Body of pancreas (tissue), 4 donors: Measurements from ENCODE around the gene CST9L. TPM values are rescaled to one million over a fixed set of nuclear protein-coding genes. Genes with fewer than 3 reads are reported as not detected.

ENCODE experiments used
- ATAC-seq: fragments of 150-250 bp; one replicate; pipeline ENCODE4 v1.9.1; 2016
- DNase-seq, 4 donors: peaks; one replicate each; pipeline ENCODE4 v3.0.0-alpha.2; 2019
- H3K27ac ChIP-seq, 4 donors: fragments of 200-600 bp; sonication (generic); 1 replicate in 3 of 4; 2 replicates in 1 of 4; pipeline versions ENCODE4 v1.5.1 to v1.6.1; 2016 to 2019; ENCODE audit warnings: mild to moderate bottlenecking in 1 of 4, mixed read lengths in 1 of 4, moderate library complexity in 1 of 4
- H3K27me3 ChIP-seq, 2 donors: fragments of 200-600 bp; sonication (generic); one replicate each; pipeline ENCODE4 v1.6.0; 2016; ENCODE audit warnings: mild to moderate bottlenecking in 1 of 2
- H3K36me3 ChIP-seq, 2 donors: fragments of 200-600 bp; sonication (generic); replicated peaks in 1 of 2; 2 replicates each; pipeline ENCODE4 v1.5.1; 2016; ENCODE audit warnings: low read depth in 2 of 2; ENCODE audit not compliant: insufficient read depth in 1 of 2
- H3K4me1 ChIP-seq: fragments of 200-600 bp; sonication (generic); one replicate; pipeline ENCODE4 v1.6.0; 2016
- H3K4me3 ChIP-seq, 2 donors: fragments of 200-600 bp; sonication (generic); 1 replicate in 1 of 2; 2 replicates in 1 of 2; pipeline ENCODE4 v1.5.1; 2016 to 2019
- H3K9me3 ChIP-seq, 3 donors: fragments of 200-600 bp; sonication (generic); 1 replicate in 2 of 3; 2 replicates in 1 of 3; pipeline ENCODE4 v1.5.1; 2016
- CTCF ChIP-seq, 7 experiments: fragments of 450-650 bp in 4 of 7; fragments of 200-600 bp in 3 of 7; sonication (generic) in 3 of 7; IDR thresholded peaks; one replicate each; pipeline ENCODE4 v1.5.1; 2016 to 2019; ENCODE audit warnings: antibody characterized with exemption in 7 of 7
- POLR2A ChIP-seq, 3 donors: fragments of 450-650 bp; IDR thresholded peaks; one replicate each; pipeline ENCODE4 v1.6.1; 2016; ENCODE audit warnings: antibody characterized with exemption in 3 of 3, mild to moderate bottlenecking in 2 of 3
- WGBS, 2 donors: methylation state at CpG; one replicate each; pipeline ENCODE4 v1.1.5; 2017; 5-methylcytosine and 5-hydroxymethylcytosine counted together
- intact Hi-C: fragments of 100-400 bp; cut with DNase I; formaldehyde crosslinking; loops from one replicate; pipeline ENCODE4 v1.15.1; 2023
- total RNA-seq, 2 donors: library from RNA; depleted of rRNA; stranded (reverse); fragments of >200 nt; gene quantifications; one replicate each; pipeline ENCODE4 v1.1.0, GENCODE V29; 2016

CST9L gene
- total RNA-seq, 2 donors from 2014 or later = not detected

GRCh38 chr20:23588434-23589403, 20.4 kb upstream of the CST9L start:
- Histone ChIP-seq H3K27ac (no peak overlapping the region), H3K4me3 (no peak overlapping the region), H3K9me3 (no peaks in the 10 kb centered on the region), H3K36me3 (no peaks in the 10 kb centered on the region), H3K27me3 (no peaks in the 10 kb centered on the region), H3K4me1 (no peaks in the 10 kb centered on the region)
- ATAC-seq = no peak
- DNase-seq = no peak
- intact Hi-C loops = no loop called here
- no peak for TF ChIP-seq CTCF (IDR thresholded peaks at IDR 0.05)
- TF ChIP-seq POLR2A (IDR thresholded peaks at IDR 0.05) = no peak
- WGBS, 2 donors = 74% methylated on average over 7 to 8 of the region's 10 CpGs

GRCh38 chr20:23587631-23588030, 19.3 kb upstream of the CST9L start:
- DNase-seq (no peak), ATAC-seq (no peak)
- H3K27ac ChIP-seq = no peak overlapping the region
- H3K27me3 ChIP-seq = no peaks in the 10 kb centered on the region
- intact Hi-C loops = no loop called here
- no peaks in the 10 kb centered on the region for H3K36me3 ChIP-seq
- H3K9me3 ChIP-seq = no peaks in the 10 kb centered on the region
- 63 to 81% methylated on average over 7 of the region's 7 CpGs for WGBS, 2 donors
- no peaks in the 10 kb centered on the region for H3K4me1 ChIP-seq
- no peak for TF ChIP-seq CTCF (IDR thresholded peaks at IDR 0.05)
- no peak overlapping the region for H3K4me3 ChIP-seq

- no peaks in the 10 kb centered on the region for H3K9me3 ChIP-seq
- TF ChIP-seq POLR2A (IDR thresholded peaks at IDR 0.05) = no peak
- TF ChIP-seq CTCF (IDR thresholded peaks at IDR 0.05) = no peak
- no peaks in the 10 kb centered on the region for H3K27me3 ChIP-seq
- no peak overlapping the region for H3K27ac ChIP-seq
- no peak for DNase-seq
- H3K4me3 ChIP-seq = no peak overlapping the region
- intact Hi-C loops = no loop called here
- WGBS, 2 donors = 54 to 62% methylated on average over 8 to 13 of the region's 13 CpGs
- ATAC-seq = no peak
- H3K4me1 ChIP-seq = no peaks in the 10 kb centered on the region
- H3K36me3 ChIP-seq = no peaks in the 10 kb centered on the region
Measured at GRCh38 chr20:23586735-23587525, 18.6 kb upstream of the CST9L start.

GRCh38 chr20:23585808-23586734, 17.8 kb upstream of the CST9L start:
- intact Hi-C loops = no loop called here
- ATAC-seq (no peak), DNase-seq (no peak)
- H3K9me3 ChIP-seq = no peaks in the 10 kb centered on the region
- TF ChIP-seq POLR2A (IDR thresholded peaks at IDR 0.05) (no peak), CTCF (IDR thresholded peaks at IDR 0.05) (no peak)
- no peaks in the 10 kb centered on the region for H3K27me3 ChIP-seq
- no peaks in the 10 kb centered on the region for H3K36me3 ChIP-seq
- H3K4me3 ChIP-seq = no peak overlapping the region
- WGBS, 2 donors = 26 to 49% methylated on average over 3 to 5 of the region's 5 CpGs
- H3K27ac ChIP-seq = no peak overlapping the region
- no peaks in the 10 kb centered on the region for H3K4me1 ChIP-seq
